A549 (cell line): ENCODE measurements around the gene KDM5C.

ENCODE experiments used
- BHLHE40 ChIP-seq: IDR thresholded peaks from 2 replicates; pipeline ENCODE4 v1.6.1; 2012; ENCODE audit warnings: low read depth, low read length, inconsistent platforms
- CEBPB ChIP-seq, 2 experiments: fragments of >200 bp in 1 of 2; sonication (Bioruptor Twin) in 1 of 2; formaldehyde crosslinking in 1 of 2; IDR thresholded peaks; 2 replicates each; pipeline ENCODE4 v1.6.1; 2012 to 2016
- CTCF ChIP-seq: fragments of >200 bp; sonication (Bioruptor Twin); formaldehyde crosslinking; IDR thresholded peaks from 3 replicates; pipeline ENCODE4 v1.5.1; 2016
- MAFK ChIP-seq: fragments of 450-650 bp; IDR thresholded peaks from 2 replicates; pipeline ENCODE4 v1.6.1; 2014; ENCODE audit not compliant: partially characterized antibody
- POLR2A ChIP-seq: IDR thresholded peaks from 2 replicates; pipeline ENCODE4 v1.6.1; 2012; ENCODE audit warnings: mild to moderate bottlenecking, low read length
- RFX5 ChIP-seq: fragments of 450-650 bp; IDR thresholded peaks from 2 replicates; pipeline ENCODE4 v1.7.1; 2014; ENCODE audit warnings: antibody characterized with exemption, mild to moderate bottlenecking, moderate library complexity
- ZC3H11A ChIP-seq: fragments of 450-650 bp; IDR thresholded peaks from 2 replicates; pipeline ENCODE4 v1.6.1; 2014; ENCODE audit warnings: antibody characterized with exemption, mild to moderate bottlenecking

GRCh38 chrX:53237056-53237455 lies 12.0 kb upstream of the KDM5C start:
- TF ChIP-seq CTCF = no peak
- TF ChIP-seq MAFK = no peak
- TF ChIP-seq CEBPB (IDR thresholded peaks at IDR 0.05) = no peak
- TF ChIP-seq POLR2A = no peak
- TF ChIP-seq RFX5 = no peak
- TF ChIP-seq ZC3H11A = no peak
- TF ChIP-seq BHLHE40 = no peak
